IMR-90 (cell line): ENCODE measurements around the gene PRDM2. TPM values are rescaled to one million over a fixed set of nuclear protein-coding genes. Genes with fewer than 3 reads are reported as not detected.

Source experiments
- ATAC-seq: fragments of 200-7000 bp; cut with Tn5 transposase; 2 replicates; pipeline ENCODE4 v1.9.1; 2020; ENCODE audit warnings: low read depth, mild to moderate bottlenecking, moderate library complexity
- BruUV-seq: library from RNA; stranded (reverse); fragments of 400-500 nt; replicated peaks from 2 replicates; lab custom pipeline; 2021; lab: Mats Ljungman, UMichigan
- CTCF ChIA-PET: fragments of 300-600 bp; formaldehyde crosslinking; extraction: SDS; loops from one replicate; lab custom pipeline; 2021; ENCODE audit warnings: antibody characterized with exemption; lab: Yijun Ruan, JAX
- POLR2A ChIA-PET: fragments of 300-600 bp; sonication (Branson Sonifier 250); formaldehyde crosslinking; loops from one replicate; lab custom pipeline; 2022; ENCODE audit warnings: antibody characterized with exemption; ENCODE audit not compliant: unreplicated experiment; lab: Charles Lee
- DNase-seq: peaks from one replicate; pipeline ENCODE4 v3.0.0; 2013
- H2AFZ ChIP-seq: replicated peaks from 2 replicates; pipeline ENCODE3; 2013; ENCODE audit warnings: low read length, mild to moderate bottlenecking; ENCODE audit not compliant: poor library complexity
- H2AK5ac ChIP-seq: 2 replicates; pipeline ENCODE4 v1.6.1; 2013; ENCODE audit warnings: low read depth, low read length, inconsistent platforms
- H2AK9ac ChIP-seq: replicated peaks from 2 replicates; pipeline ENCODE3; 2013; ENCODE audit warnings: mild to moderate bottlenecking, low read depth, low read length, moderate library complexity; ENCODE audit not compliant: poor library complexity
- H2BK120ac ChIP-seq: 2 replicates; pipeline ENCODE4 v1.6.1; 2013; ENCODE audit warnings: low read depth, low read length, inconsistent platforms
- H2BK15ac ChIP-seq: 3 replicates; pipeline ENCODE4 v1.6.1; 2013; ENCODE audit warnings: low read depth, low read length, inconsistent platforms
- H2BK20ac ChIP-seq: 2 replicates; pipeline ENCODE4 v1.6.1; 2013; ENCODE audit warnings: low read depth, mild to moderate bottlenecking, inconsistent platforms, low read length, moderate library complexity
- H2BK5ac ChIP-seq: 2 replicates; pipeline ENCODE4 v1.6.1; 2013; ENCODE audit warnings: mild to moderate bottlenecking, low read depth, low read length, inconsistent platforms; ENCODE audit not compliant: poor library complexity, severe bottlenecking
- H3K14ac ChIP-seq: replicated peaks from 2 replicates; pipeline ENCODE4 v1.6.1; 2013; ENCODE audit warnings: low read depth, low read length, inconsistent platforms
- H3K18ac ChIP-seq: 2 replicates; pipeline ENCODE4 v1.6.1; 2013; ENCODE audit warnings: low read depth, low read length, control low read depth
- H3K23ac ChIP-seq: 2 replicates; pipeline ENCODE4 v1.6.1; 2013; ENCODE audit warnings: low read depth, low read length, inconsistent platforms
- H3K27ac ChIP-seq: 2 replicates; pipeline ENCODE4 v1.5.1; 2013; ENCODE audit warnings: mild to moderate bottlenecking, control low read depth, low read length; ENCODE audit not compliant: insufficient read depth
- H3K27me3 ChIP-seq: 2 replicates; pipeline ENCODE4 v1.6.1; 2013; ENCODE audit warnings: low read length; ENCODE audit not compliant: control insufficient read depth, insufficient read depth
- H3K36me3 ChIP-seq: 2 replicates; pipeline ENCODE4 v1.6.1; 2013; ENCODE audit warnings: low read length, mixed read lengths; ENCODE audit not compliant: control insufficient read depth, insufficient read depth
- H3K4ac ChIP-seq: 2 replicates; pipeline ENCODE4 v1.6.1; 2013; ENCODE audit warnings: low read depth, low read length, inconsistent platforms
- H3K4me1 ChIP-seq: 2 replicates; pipeline ENCODE4 v1.6.1; 2013; ENCODE audit warnings: low read length, mixed read lengths; ENCODE audit not compliant: control insufficient read depth, insufficient read depth
- H3K4me2 ChIP-seq: 2 replicates; pipeline ENCODE4 v1.6.1; 2013; ENCODE audit warnings: low read depth, mild to moderate bottlenecking, control low read depth, low read length, moderate library complexity
- H3K4me3 ChIP-seq: 2 replicates; pipeline ENCODE4 v1.5.1; 2013; ENCODE audit warnings: low read depth, mild to moderate bottlenecking, control low read depth, low read length, moderate library complexity; ENCODE audit not compliant: insufficient read depth
- H3K56ac ChIP-seq: 2 replicates; pipeline ENCODE4 v1.6.1; 2013; ENCODE audit warnings: low read length, inconsistent platforms; ENCODE audit not compliant: insufficient read depth; ENCODE audit errors: extremely low read depth
- H3K79me1 ChIP-seq, 2 experiments: 2 replicates each; pipeline ENCODE4 v1.6.1; 2013; ENCODE audit warnings: low read length in 2 of 2, inconsistent platforms in 1 of 2, low read depth in 1 of 2
- H3K9ac ChIP-seq: 2 replicates; pipeline ENCODE4 v1.6.1; 2013; ENCODE audit warnings: low read depth, low read length, control low read depth
- H3K9me1 ChIP-seq: 2 replicates; pipeline ENCODE4 v1.6.1; 2013; ENCODE audit warnings: low read length, inconsistent platforms; ENCODE audit not compliant: insufficient read depth
- H3K9me3 ChIP-seq: 2 replicates; pipeline ENCODE4 v1.6.1; 2013; ENCODE audit warnings: low read length; ENCODE audit not compliant: control insufficient read depth, insufficient read depth
- H4K20me1 ChIP-seq: 2 replicates; pipeline ENCODE4 v1.6.1; 2013; ENCODE audit warnings: low read length, inconsistent platforms; ENCODE audit not compliant: insufficient read depth
- H4K5ac ChIP-seq: 2 replicates; pipeline ENCODE4 v1.6.1; 2013; ENCODE audit warnings: mild to moderate bottlenecking, low read depth, low read length, control low read depth
- H4K8ac ChIP-seq, 2 experiments: 2 replicates each; pipeline ENCODE4 v1.6.1; 2013; ENCODE audit warnings: low read depth in 2 of 2, low read length in 2 of 2, control low read depth in 1 of 2, inconsistent platforms in 1 of 2
- H4K91ac ChIP-seq: 2 replicates; pipeline ENCODE4 v1.6.1; 2013; ENCODE audit warnings: low read depth, low read length, inconsistent platforms; ENCODE audit not compliant: insufficient read depth
- BHLHE40 ChIP-seq: fragments of 150-350 bp; IDR thresholded peaks from 2 replicates; pipeline ENCODE4 v1.6.1; 2016; ENCODE audit warnings: mild to moderate bottlenecking, low read depth, low read length
- CEBPB ChIP-seq: IDR thresholded peaks from 2 replicates; pipeline ENCODE4 v1.6.1; 2012; ENCODE audit warnings: low read depth, low read length, improper control_type of control experiment
- CHD1 ChIP-seq: IDR thresholded peaks from 2 replicates; pipeline ENCODE4 v1.6.1; 2012; ENCODE audit warnings: low read depth, low read length, improper control_type of control experiment
- FOS ChIP-seq: fragments of 150-350 bp; IDR thresholded peaks from 2 replicates; pipeline ENCODE4 v1.6.1; 2016; ENCODE audit warnings: low read depth, low read length
- MAFK ChIP-seq: IDR thresholded peaks from 2 replicates; pipeline ENCODE4 v1.6.1; 2012; ENCODE audit warnings: low read depth, low read length, improper control_type of control experiment
- MAZ ChIP-seq: IDR thresholded peaks from 2 replicates; pipeline ENCODE4 v1.6.1; 2012; ENCODE audit warnings: low read depth, mild to moderate bottlenecking, low read length, improper control_type of control experiment, moderate library complexity, borderline replicate concordance
- MXI1 ChIP-seq: IDR thresholded peaks from 2 replicates; pipeline ENCODE4 v1.6.1; 2012; ENCODE audit warnings: low read depth, mild to moderate bottlenecking, low read length, moderate library complexity, borderline replicate concordance
- NFE2L2 ChIP-seq: fragments of 150-350 bp; IDR thresholded peaks from 2 replicates; pipeline ENCODE4 v1.6.1; 2016; ENCODE audit warnings: low read depth, mild to moderate bottlenecking, low read length
- POLR2A ChIP-seq: IDR thresholded peaks from 2 replicates; pipeline ENCODE4 v1.6.1; 2012; ENCODE audit warnings: mild to moderate bottlenecking, low read depth, low read length
- RAD21 ChIP-seq: IDR thresholded peaks from 2 replicates; pipeline ENCODE4 v1.6.1; 2012; ENCODE audit warnings: low read length, improper control_type of control experiment
- RCOR1 ChIP-seq: IDR thresholded peaks from 2 replicates; pipeline ENCODE4 v1.6.1; 2012; ENCODE audit warnings: mild to moderate bottlenecking, low read length, improper control_type of control experiment; ENCODE audit not compliant: insufficient replicate concordance
- RFX5 ChIP-seq: IDR thresholded peaks from 2 replicates; pipeline ENCODE4 v1.8.0; 2012; ENCODE audit warnings: low read depth, mild to moderate bottlenecking, low read length, moderate library complexity
- SMC3 ChIP-seq: fragments of 150-350 bp; IDR thresholded peaks from 2 replicates; pipeline ENCODE4 v1.6.1; 2016; ENCODE audit warnings: low read depth, mild to moderate bottlenecking, antibody characterized with exemption, low read length, moderate library complexity
- whole genome bisulfite sequencing, 2 experiments: methylation state at CpG; one replicate each; pipeline versions ENCODE4 v1.1.5 to v1.1.7; 2013; ENCODE audit warnings: missing lambda C conversion rate in 2 of 2; ENCODE audit not compliant: insufficient read length in 1 of 2; ENCODE audit errors: extremely low coverage in 2 of 2; 5-methylcytosine and 5-hydroxymethylcytosine counted together
- dilution Hi-C: fragments of 300-500 bp; cut with HindIII; formaldehyde crosslinking; loops from one replicate; pipeline ENCODE4 v1.14.3; 2018; ENCODE audit warnings: low sequenced_read_pairs; ENCODE audit not compliant: unreplicated experiment
- in situ Hi-C: fragments of 300-500 bp; cut with MboI; formaldehyde crosslinking; loops from 3 replicates; pipeline ENCODE4 v1.14.3; 2019; ENCODE audit warnings: low sequenced_read_pairs, inconsistent platforms, mixed read lengths
- intact Hi-C: fragments of 100-400 bp; cut with micrococcal nuclease; formaldehyde crosslinking; loops from 2 replicates; pipeline ENCODE4 v1.10.0; 2022
- polyA plus RNA-seq, 3 experiments: library from polyadenylated mRNA; depleted of rRNA; stranded (reverse); fragments of >200 nt; gene quantifications; 2 replicates each; pipeline ENCODE4 v1.2.3, GENCODE V29; 2012; ENCODE audit warnings: low replicate concordance in 1 of 3
- total RNA-seq: library from RNA; depleted of rRNA; stranded (reverse); fragments of >200 nt; gene quantifications from 2 replicates; pipeline ENCODE4 v1.2.3, GENCODE V29; 2012
- TF ChIP-seq, protein P1 (sequence below): conservative IDR thresholded peaks from 2 replicates; pipeline ENCODE4 v1.5.1; 2012; ENCODE audit warnings: mild to moderate bottlenecking, low read depth, low read length, improper control_type of control experiment
- TF ChIP-seq, protein P2 (sequence below): fragments of 150-350 bp; IDR thresholded peaks from 2 replicates; pipeline ENCODE4 v1.6.1; 2017; ENCODE audit warnings: mild to moderate bottlenecking, antibody characterized with exemption, low read length, low read depth
- TF ChIP-seq, protein P3 (sequence below): fragments of 150-350 bp; IDR thresholded peaks from 2 replicates; pipeline ENCODE4 v1.6.1; 2016; ENCODE audit warnings: low read depth, mild to moderate bottlenecking, low read length, moderate library complexity, borderline replicate concordance

The PRDM2 gene
- total and polyA plus RNA-seq, 2 of the 4 experiments (the other 2 are of a cell fraction): 3.4 to 8.9 TPM

DNA sequence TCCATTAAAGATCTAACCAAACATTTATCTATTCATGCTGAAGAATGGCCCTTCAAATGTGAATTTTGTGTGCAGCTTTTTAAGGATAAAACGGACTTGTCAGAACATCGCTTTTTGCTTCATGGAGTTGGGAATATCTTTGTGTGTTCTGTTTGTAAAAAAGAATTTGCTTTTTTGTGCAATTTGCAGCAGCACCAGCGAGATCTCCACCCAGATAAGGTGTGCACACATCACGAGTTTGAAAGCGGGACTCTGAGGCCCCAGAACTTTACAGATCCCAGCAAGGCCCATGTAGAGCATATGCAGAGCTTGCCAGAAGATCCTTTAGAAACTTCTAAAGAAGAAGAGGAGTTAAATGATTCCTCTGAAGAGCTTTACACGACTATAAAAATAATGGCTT, 81.2 kb downstream of the PRDM2 start:
- ChIA-PET CTCF (interaction anchor here (1.5 kb wide), 1 partner anchor 14 kb away, joined by 4 read pairs; no protein-coding TSS in a partner anchor), POLR2A (no interaction called here)
- Histone ChIP-seq H2AFZ (no peak overlapping the region), H2BK120ac (no peak overlapping the region), H4K20me1 (peaks cover 56% of the 10 kb centered on the region), H3K9ac (no peak overlapping the region), H3K36me3 (peaks cover 33% of the 10 kb centered on the region), H2BK15ac (no peak overlapping the region), H3K56ac (no peak overlapping the region), H4K5ac (no peak overlapping the region), H2BK5ac (no peak overlapping the region), H3K27ac (no peak overlapping the region; the same call in 1 of the 2 replicates), H2AK5ac (no peak overlapping the region), H4K8ac (no peak overlapping the region), H2AK9ac (no peak overlapping the region), H3K4me1 (peaks cover 35% of the 10 kb centered on the region), H3K27me3 (no peaks in the 10 kb centered on the region), H3K18ac (no peak overlapping the region), H3K23ac (no peak overlapping the region; the same call in 1 of the 2 replicates), H2BK20ac (no peak overlapping the region), H3K9me3 (no peaks in the 10 kb centered on the region), H3K4me2 (no peak overlapping the region), H3K9me1 (peaks cover 22% of the 10 kb centered on the region), H3K79me1 (peaks cover 23 to 85% of the 10 kb centered on the region in 2 experiments), H3K4me3 (no peak overlapping the region), H3K4ac (no peak overlapping the region), H4K91ac (no peak overlapping the region), H3K14ac (no peak overlapping the region)
- ATAC-seq (no peak), DNase-seq (no peak)
- intact Hi-C loops: no loop called here
- dilution Hi-C loops: no loop called here
- no TSS peak for BruUV-seq
- no peak for TF ChIP-seq BHLHE40
- TF ChIP-seq, protein P1, sequence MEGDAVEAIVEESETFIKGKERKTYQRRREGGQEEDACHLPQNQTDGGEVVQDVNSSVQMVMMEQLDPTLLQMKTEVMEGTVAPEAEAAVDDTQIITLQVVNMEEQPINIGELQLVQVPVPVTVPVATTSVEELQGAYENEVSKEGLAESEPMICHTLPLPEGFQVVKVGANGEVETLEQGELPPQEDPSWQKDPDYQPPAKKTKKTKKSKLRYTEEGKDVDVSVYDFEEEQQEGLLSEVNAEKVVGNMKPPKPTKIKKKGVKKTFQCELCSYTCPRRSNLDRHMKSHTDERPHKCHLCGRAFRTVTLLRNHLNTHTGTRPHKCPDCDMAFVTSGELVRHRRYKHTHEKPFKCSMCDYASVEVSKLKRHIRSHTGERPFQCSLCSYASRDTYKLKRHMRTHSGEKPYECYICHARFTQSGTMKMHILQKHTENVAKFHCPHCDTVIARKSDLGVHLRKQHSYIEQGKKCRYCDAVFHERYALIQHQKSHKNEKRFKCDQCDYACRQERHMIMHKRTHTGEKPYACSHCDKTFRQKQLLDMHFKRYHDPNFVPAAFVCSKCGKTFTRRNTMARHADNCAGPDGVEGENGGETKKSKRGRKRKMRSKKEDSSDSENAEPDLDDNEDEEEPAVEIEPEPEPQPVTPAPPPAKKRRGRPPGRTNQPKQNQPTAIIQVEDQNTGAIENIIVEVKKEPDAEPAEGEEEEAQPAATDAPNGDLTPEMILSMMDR: no peak
- no peak for TF ChIP-seq RCOR1
- no peak for TF ChIP-seq FOS
- no peak for TF ChIP-seq RFX5
- no peak for TF ChIP-seq MAFK
- TF ChIP-seq CEBPB: no peak
- no peak for TF ChIP-seq CHD1
- no peak for TF ChIP-seq SMC3
- no peak for TF ChIP-seq NFE2L2
- TF ChIP-seq MXI1: no peak
- TF ChIP-seq RAD21: no peak
- TF ChIP-seq, protein P2, sequence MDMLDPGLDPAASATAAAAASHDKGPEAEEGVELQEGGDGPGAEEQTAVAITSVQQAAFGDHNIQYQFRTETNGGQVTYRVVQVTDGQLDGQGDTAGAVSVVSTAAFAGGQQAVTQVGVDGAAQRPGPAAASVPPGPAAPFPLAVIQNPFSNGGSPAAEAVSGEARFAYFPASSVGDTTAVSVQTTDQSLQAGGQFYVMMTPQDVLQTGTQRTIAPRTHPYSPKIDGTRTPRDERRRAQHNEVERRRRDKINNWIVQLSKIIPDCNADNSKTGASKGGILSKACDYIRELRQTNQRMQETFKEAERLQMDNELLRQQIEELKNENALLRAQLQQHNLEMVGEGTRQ: no peak
- TF ChIP-seq, protein P3, sequence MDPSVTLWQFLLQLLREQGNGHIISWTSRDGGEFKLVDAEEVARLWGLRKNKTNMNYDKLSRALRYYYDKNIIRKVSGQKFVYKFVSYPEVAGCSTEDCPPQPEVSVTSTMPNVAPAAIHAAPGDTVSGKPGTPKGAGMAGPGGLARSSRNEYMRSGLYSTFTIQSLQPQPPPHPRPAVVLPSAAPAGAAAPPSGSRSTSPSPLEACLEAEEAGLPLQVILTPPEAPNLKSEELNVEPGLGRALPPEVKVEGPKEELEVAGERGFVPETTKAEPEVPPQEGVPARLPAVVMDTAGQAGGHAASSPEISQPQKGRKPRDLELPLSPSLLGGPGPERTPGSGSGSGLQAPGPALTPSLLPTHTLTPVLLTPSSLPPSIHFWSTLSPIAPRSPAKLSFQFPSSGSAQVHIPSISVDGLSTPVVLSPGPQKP: no peak
- TF ChIP-seq MAZ: no peak
- no peak for TF ChIP-seq POLR2A
- 100% methylated on average over 2 of the region's 6 CpGs; no CpG with 5 or more reads in 1 of the 2 experiments for WGBS, 2 experiments
- in situ Hi-C loops: no loop called here
